GM18502 (cell line): ENCODE results near the gene TRRAP.

Experiments
- ATAC-seq: cut with Tn5 transposase; IDR thresholded peaks from one replicate; pipeline ENCODE4 v1.9.1; 2021; ENCODE audit warnings: mild to moderate bottlenecking; ENCODE audit not compliant: unreplicated experiment, poor library complexity

TRRAP gene

DNA sequence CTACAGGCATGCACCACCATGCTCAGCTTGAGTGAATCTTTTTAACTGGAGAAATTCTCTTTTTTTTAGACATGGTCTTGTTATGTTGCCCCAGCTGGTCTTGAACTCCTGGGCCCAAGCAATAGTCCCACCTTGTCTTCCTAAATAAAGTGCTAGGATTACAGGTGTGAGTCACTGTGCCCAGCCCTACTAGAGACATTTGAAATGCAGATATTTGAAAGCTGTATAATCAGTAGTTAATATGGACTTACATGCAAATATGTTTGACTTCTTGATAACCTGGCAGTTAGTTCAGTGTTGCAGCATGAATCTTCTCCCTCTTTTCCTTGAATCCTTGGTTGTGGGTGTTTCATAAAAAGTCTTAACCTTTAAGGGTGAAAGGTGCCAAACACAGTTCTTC is 8.7 kb downstream of the TRRAP start:
- no peak for ATAC-seq

DNA sequence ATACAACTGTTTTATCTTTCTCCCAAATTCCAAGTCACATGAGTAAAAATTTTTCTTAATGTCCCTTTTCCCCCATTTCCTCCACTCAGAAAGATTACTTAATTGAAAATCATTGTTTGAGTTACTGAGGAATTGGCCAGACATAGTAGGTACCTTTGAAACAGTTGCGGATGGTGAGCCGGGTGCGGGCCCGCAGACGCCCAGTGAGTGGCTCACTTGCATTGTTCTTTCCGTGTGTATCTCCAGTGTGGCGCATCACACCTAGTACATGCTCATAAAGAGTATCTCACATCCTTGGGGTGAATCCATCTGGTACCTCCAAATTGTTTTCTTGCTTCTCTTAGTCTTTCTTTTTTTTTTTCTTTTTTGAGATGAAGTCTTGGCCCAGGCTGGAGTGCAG is 14.3 kb downstream of the TRRAP start:
- ATAC-seq = no peak

DNA sequence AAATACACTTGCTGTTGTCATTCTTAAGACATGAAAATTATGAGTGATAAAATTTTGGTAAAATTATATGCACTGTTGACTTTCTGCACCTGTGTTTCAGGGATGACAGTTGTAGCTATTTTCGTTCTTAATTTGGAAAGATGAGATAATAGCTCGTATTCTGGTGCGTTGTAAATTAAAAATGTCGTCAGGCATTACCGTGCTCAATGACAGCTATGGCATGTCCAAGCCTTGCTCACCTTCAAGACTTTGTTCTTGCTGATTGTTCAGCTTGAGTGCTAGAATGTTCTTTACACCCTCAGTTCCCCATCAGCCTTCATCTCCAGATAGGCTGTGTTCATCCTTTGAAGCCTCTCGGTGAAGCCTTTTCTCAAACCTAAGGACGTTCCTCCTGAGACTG is 21.5 kb downstream of the TRRAP start:
- no peak for ATAC-seq

DNA sequence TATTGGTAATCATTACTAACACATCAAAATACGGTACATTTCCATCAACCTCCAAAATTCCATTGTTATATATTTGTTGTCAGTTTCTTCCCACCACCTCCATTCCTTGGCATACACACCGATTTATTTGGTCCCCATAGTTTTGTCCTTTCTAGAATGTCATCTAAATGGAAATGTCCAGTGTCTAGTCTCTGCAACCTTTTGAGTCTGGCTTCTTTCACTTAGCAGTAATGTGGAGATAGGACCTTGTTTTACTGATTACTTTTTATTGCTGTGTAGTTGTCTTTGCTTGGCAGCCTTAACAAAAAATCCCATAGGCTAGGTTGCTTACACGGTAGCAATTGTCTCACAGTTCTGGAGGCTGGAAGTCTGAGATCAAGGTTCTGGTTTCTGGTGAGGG is 22.5 kb downstream of the TRRAP start:
- ATAC-seq = no peak

GRCh38 chr7:98902523-98902922 is 24.2 kb downstream of the TRRAP start:
- ATAC-seq = no peak

DNA sequence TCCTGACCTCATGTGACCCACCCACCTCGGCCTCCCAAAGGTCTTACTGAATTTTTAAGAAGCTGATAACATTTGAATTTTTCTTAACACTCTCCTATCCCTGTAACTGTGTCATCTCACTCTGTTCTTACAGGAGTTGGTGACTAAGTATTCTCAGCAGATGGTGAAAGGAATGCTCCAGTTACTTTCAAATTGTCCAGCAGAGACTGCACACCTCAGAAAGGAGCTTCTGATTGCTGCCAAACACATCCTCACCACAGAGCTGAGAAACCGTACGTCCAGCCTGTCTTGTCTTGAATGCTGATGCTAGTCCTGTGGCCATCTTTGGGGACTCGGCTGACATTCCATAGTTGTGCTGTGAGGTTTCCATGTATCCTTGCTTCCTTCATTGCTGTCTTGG is 24.9 kb downstream of the TRRAP start:
- no peak for ATAC-seq

DNA sequence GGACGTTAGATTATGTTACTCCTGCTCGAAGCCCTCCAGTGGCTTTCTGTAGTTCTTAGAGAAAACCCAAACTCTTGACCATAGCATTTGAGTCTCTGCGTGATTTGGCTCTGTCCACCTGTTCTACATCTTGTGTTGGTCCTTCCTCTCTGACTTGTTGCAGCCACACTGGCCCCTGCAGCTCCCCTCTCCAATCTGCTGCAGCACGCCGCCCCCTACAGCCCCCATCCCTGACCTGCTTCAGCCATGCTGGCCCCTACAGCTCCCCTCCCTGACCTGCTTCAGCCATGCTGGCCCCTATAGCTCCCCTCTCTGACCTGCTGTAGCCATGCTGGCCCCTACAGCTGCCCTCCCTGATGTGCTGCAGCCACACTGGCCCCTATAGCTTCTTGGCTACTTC is 29.2 kb downstream of the TRRAP start:
- ATAC-seq = no peak

DNA sequence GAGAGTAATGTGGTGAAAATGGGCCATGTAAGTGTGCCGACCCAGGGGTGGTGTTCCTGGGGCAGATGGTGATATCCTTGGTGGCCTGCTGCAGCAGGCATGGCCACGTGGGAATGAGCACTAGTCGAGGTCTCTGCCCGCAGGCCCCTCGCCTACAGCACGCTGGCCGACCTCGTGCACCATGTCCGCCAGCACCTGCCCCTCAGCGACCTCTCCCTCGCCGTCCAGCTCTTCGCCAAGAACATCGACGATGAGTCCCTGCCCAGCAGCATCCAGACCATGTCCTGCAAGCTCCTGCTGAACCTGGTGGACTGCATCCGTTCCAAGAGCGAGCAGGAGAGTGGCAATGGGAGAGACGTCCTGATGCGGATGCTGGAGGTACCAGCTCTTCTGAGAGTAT is 30.3 kb downstream of the TRRAP start:
- no peak for ATAC-seq

DNA sequence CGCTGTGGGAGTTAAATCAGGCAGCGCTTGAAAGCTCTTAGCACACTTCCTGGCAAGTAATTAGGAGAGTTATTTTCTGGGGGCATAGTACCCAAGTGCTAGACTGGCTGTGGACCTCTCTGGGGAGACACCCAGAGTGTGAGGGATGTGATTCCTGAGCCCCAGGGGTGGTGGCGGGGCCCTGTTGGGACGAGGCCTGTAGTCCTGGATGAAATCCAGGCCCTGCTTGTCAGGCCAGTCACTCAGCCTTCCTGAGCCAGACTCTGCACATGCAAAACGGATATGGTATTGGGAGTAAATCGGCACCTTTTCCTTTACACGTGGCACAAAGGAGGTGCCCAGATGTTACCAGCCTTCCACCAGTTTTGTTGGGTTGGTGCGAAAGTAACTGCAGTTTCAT is 31.2 kb downstream of the TRRAP start:
- ATAC-seq = no peak

DNA sequence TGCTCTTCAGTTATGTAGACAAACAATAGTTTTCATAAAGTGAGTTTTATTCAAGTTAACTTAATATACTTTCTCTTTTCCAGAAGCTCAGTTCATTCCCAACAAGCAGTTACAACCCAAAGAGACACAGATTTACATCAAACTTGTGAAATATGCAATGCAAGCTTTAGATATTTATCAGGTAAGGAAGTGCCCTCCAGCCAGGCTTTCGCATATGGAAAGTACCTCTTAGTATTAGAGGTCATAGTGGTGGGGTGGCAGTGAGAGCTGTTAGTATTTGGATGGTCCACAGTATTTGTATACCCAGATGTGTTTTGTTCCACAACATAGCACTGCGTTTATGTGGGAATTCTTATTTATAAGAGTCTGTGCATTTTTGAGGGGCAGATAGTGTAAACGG is 32.1 kb downstream of the TRRAP start:
- no peak for ATAC-seq

DNA sequence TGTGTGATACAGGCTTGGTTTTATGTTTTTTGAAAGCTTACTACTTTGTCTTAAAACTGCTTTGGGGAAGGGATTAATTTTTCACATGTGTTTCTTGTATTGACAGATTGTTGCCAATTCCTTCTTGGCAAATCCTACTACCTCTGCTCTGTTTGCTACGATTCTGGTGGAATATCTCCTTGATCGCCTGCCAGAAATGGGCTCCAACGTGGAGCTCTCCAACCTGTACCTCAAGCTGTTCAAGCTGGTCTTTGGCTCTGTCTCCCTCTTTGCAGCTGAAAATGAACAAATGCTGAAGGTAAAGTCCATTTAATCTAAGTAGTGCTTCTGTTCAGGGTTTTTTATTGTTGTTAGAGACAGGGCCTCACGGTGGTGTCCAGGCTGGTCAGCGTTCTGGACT is 33.6 kb downstream of the TRRAP start:
- ATAC-seq = no peak

GRCh38 chr7:98913026-98913425 is 34.7 kb downstream of the TRRAP start:
- no peak for ATAC-seq

DNA sequence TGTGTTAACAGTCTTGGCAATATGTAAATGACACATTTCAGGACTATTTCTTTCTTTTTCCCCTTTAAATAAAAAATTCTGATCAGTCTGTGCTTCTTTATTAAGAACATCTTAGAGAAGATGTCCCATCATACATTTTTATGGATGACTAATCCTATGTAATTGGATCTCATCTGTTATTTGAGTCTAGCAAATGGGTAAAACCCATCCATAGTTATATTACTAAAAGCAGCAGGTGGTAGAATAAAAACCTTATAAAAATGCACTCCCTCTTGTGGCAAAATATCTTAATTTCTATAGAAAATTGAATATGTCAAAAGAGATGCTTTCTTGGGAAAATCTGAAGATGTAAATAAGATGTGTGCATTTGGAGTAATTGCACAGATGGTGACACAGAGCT is 35.3 kb downstream of the TRRAP start:
- no peak for ATAC-seq

- no peak for ATAC-seq
Observed at GRCh38 chr7:98917331-98917730, 39.0 kb downstream of the TRRAP start.

DNA sequence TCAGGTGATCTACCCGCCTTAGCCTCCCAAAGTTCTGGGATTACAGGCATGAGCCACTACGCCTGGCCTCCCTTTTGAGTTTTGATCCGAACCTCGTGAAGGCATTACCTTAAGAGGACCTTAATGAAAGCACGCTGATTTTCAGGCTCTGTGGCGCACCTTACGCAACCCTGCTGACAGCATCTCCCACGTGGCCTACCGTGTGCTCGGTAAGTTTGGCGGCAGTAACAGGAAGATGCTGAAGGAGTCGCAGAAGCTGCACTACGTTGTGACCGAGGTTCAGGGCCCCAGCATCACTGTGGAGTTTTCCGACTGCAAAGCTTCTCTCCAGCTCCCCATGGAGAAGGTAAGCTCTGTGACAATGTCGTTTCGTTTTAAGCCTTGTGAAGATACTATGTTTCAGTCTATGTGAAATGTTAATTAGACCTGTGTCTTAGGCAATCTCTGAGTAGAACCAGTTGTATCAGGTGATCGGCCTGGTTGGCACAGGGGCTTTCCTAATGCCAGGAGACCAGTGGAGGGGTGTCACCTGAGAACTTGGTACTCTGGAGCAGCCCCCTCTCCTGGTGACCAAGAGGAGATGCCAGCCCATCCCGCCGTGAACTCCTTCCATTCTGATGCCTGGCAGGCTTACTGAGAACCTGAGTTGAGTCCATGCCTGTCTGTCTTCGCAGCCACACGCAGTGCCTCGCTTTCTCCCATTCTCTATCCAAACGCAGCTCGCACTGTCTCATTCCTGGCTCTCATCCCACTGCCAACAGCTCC is 43.5 kb downstream of the TRRAP start:
- ATAC-seq = no peak

DNA sequence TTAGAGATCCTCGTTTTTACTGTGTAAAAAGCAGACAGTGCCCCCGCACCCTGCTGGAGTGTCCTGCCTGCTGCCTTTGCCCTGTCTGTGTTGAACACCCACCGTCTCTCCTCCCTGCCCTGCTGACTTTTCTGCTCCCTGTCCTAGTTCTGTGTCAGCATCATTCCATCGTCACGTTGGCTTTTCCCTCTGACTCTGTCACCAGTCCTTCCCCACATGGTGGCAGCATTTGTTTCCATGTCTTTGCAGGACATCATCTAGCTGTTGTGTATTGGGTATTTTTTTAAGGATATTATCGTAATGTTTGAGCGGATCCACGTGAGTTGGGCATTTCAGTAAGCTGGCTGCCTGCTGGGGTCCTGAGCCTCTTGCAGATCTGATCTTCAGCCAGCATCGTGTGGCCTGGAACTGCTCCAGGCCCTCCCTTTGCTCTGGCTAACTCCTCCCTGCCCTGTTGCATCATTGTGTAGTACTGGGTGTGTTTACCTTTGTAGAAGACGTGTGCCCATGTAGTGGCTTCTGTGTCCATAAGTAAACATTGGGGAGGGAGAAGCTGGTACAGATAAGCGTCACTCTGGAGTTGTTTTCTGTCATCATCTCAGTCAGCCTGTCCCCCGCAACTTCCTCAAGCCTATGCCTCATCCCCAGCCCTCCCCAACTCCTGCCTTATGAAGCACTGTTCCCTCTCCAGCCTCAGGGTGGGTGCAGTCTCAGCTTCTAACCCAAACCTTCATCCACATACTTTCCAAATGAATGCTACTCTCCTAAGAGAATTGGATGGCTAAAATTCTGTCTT is 44.3 kb downstream of the TRRAP start:
- ATAC-seq = no peak

DNA sequence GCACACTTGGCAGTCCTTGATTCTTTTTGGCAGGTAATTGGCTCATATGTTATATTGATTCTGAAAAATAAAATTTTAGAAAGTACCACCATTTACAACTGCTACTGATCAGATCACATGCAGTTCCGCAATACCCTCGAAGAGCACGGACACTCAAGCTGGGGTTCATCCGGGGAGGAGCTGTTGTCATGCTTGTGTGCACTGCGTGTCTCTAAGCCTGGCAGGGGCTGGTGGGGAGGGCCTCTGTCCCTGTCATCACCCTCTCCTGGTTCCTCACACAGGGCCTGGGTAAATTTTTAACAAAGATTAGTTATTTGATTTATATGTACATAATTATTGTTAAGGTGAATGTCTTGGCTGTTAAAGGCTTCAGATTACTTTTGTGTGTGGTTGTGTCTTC is 45.2 kb downstream of the TRRAP start:
- ATAC-seq = no peak

DNA sequence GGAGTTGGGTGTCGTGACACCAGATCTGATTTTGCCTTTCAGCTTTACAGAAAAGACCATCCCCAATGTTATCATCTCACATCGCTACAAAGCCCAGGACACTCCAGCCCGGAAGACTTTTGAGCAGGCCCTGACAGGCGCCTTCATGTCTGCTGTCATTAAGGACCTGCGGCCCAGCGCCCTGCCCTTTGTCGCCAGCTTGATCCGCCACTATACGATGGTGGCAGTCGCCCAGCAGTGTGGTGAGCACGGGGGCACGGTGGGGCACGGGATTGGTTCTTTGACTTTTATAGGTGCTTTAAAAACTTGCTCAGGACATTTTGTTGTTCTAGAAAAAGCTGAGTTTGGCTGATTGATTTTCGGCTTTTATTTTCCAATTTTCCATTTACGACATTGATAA is 48.8 kb downstream of the TRRAP start:
- no peak for ATAC-seq

DNA sequence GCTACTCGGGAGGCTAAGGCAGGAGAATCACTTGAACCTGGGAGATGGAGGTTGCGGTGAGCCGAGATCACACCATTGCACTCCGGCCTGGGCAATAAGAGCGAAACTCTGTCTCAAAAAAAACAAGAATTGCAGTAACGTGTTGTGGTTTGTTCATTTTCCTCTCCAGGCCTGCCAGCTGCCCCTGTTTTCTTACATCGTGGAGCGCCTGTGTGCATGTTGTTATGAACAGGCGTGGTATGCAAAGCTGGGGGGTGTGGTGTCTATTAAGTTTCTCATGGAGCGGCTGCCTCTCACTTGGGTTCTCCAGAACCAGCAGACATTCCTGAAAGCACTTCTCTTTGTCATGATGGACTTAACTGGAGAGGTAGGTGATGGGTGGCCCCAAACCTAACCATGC is 52.1 kb downstream of the TRRAP start:
- ATAC-seq = no peak

- ATAC-seq = peak; percentile 69
Observed at GRCh38 chr7:98930921-98931320, 52.6 kb downstream of the TRRAP start.

DNA sequence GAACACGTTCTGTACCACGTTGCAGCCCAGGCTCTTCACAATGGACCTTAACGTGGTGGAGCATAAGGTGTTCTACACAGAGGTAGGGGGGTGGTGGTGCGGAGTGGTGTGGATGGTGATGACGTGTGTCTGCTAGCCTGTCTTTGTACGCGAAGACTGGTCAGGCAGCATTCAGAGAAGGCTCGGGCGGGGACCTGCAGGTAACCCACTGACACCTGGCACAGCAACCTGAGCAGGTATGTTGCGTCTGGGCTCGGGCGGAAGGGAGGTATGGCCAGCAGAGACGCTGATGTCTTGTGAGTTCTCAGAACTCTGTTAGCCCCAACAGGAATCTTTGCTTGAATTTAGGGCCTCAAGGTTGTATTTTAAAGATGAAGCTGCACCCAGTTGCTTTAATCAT is 55.0 kb downstream of the TRRAP start:
- no peak for ATAC-seq

GRCh38 chr7:98934267-98934666 is 55.9 kb downstream of the TRRAP start:
- no peak for ATAC-seq
